HepG2 (cell line): ENCODE measurements around the gene P2RY12. TPM values are rescaled to one million over a fixed set of nuclear protein-coding genes. Genes with fewer than 3 reads are reported as not detected.

Experiments used
- ATAC-seq: fragments of 200-7000 bp; cut with Tn5 transposase; 3 replicates; pipeline ENCODE4 v1.9.1; 2020; ENCODE audit warnings: mild to moderate bottlenecking, moderate library complexity
- BruUV-seq: library from RNA; stranded (reverse); fragments of 400-500 nt; replicated peaks from 2 replicates; lab custom pipeline; 2021; lab: Mats Ljungman, UMichigan
- CTCF ChIA-PET: fragments of 300-600 bp; formaldehyde crosslinking; extraction: SDS; loops from one replicate; lab custom pipeline; 2021; ENCODE audit warnings: low total read pairs, inconsistent platforms, low intra/inter-chr PET ratio; lab: Yijun Ruan, JAX
- POLR2A ChIA-PET: fragments of 350-600 bp; sonication (Branson Sonifier 250); formaldehyde crosslinking; loops from one replicate; lab custom pipeline; 2020; ENCODE audit warnings: antibody characterized with exemption, inconsistent platforms; lab: Yijun Ruan, JAX
- DNase-seq: peaks from one replicate; pipeline ENCODE4 v3.0.0-alpha.2; 2015; ENCODE audit warnings: low spot score
- FAIRE-seq: peaks from 3 replicates; lab custom pipeline; 2011; peaks lifted over from hg19 to GRCh38; lab: Jason Lieb, UNC
- H2AFZ ChIP-seq: one replicate; pipeline ENCODE4 v1.6.1; 2011; ENCODE audit warnings: low read length, inconsistent platforms
- H3K27ac ChIP-seq: fragments of 300-600 bp; 3 replicates; pipeline ENCODE4 v1.8.0; 2011; ENCODE audit warnings: mixed run types, mild to moderate bottlenecking, mixed read lengths, low read length, inconsistent platforms; ENCODE audit not compliant: insufficient read depth; ENCODE audit errors: extremely low read length
- H3K27me3 ChIP-seq, 2 experiments: fragments of 200-600 bp in 1 of 2; 2 replicates in 1 of 2; 3 replicates in 1 of 2; pipeline versions ENCODE4 v1.6.0 to v1.8.0; 2011; ENCODE audit warnings: low read length in 2 of 2, mild to moderate bottlenecking in 2 of 2, moderate library complexity in 2 of 2, inconsistent platforms in 1 of 2; ENCODE audit not compliant: insufficient read depth in 2 of 2, control insufficient read depth in 1 of 2
- H3K36me3 ChIP-seq, 2 experiments: fragments of 200-600 bp in 1 of 2; replicated peaks in 1 of 2; 2 replicates in 1 of 2; 3 replicates in 1 of 2; pipeline versions ENCODE4 v1.5.1 to v1.8.0; 2011; ENCODE audit warnings: low read length in 2 of 2, inconsistent platforms in 1 of 2; ENCODE audit not compliant: insufficient read depth in 2 of 2, control insufficient read depth in 1 of 2
- H3K4me1 ChIP-seq: 2 replicates; pipeline ENCODE4 v1.5.1; 2012; ENCODE audit warnings: low read length, inconsistent platforms; ENCODE audit not compliant: insufficient read depth
- H3K4me2 ChIP-seq: 2 replicates; pipeline ENCODE4 v1.6.0; 2011; ENCODE audit warnings: low read depth, low read length, inconsistent platforms
- H3K4me3 ChIP-seq, 3 experiments: fragments of 200-600 bp in 1 of 3; sonication (generic), shearing (Covaris generic) in 1 of 3; replicated peaks in 1 of 3; 2 replicates each; pipeline ENCODE4 v1.5.1; 2011 to 2016; ENCODE audit warnings: low read length in 3 of 3, inconsistent platforms in 2 of 3, low read depth in 2 of 3, mild to moderate bottlenecking in 2 of 3, control low read depth in 1 of 3, mixed read lengths in 1 of 3; ENCODE audit not compliant: insufficient read depth in 1 of 3
- H3K79me2 ChIP-seq: one replicate; pipeline ENCODE4 v1.6.1; 2011; ENCODE audit warnings: low read length, inconsistent platforms; ENCODE audit not compliant: insufficient read depth
- H3K9ac ChIP-seq: 2 replicates; pipeline ENCODE4 v1.6.0; 2011; ENCODE audit warnings: mild to moderate bottlenecking, low read depth, low read length, inconsistent platforms; ENCODE audit not compliant: insufficient read depth
- H3K9me3 ChIP-seq: 2 replicates; pipeline ENCODE4 v1.5.1; 2012; ENCODE audit warnings: mild to moderate bottlenecking, low read length
- H4K20me1 ChIP-seq: 2 replicates; pipeline ENCODE4 v1.6.0; 2011; ENCODE audit warnings: inconsistent platforms, mild to moderate bottlenecking, low read length, moderate library complexity; ENCODE audit not compliant: insufficient read depth
- BCL6 ChIP-seq: IDR thresholded peaks from 2 replicates; pipeline ENCODE4 v1.6.1; 2016; ENCODE audit warnings: missing genetic modification reagents, missing compliant biosample characterization
- IRX3 ChIP-seq: sonication (generic); formaldehyde crosslinking; IDR thresholded peaks from 2 replicates; pipeline ENCODE4 v1.8.1; 2023; ENCODE audit warnings: mild to moderate bottlenecking, low read depth, missing genetic modification reagents, borderline replicate concordance
- NR1H2 ChIP-seq: sonication (generic); formaldehyde crosslinking; IDR thresholded peaks from 2 replicates; pipeline ENCODE4 v1.8.1; 2022; ENCODE audit warnings: low read depth, missing genetic modification reagents, borderline replicate concordance
- SP140L ChIP-seq: sonication (generic); formaldehyde crosslinking; IDR thresholded peaks from 2 replicates; pipeline ENCODE4 v1.4.0; 2020; ENCODE audit warnings: missing genetic modification reagents, borderline replicate concordance
- SRSF4 ChIP-seq: fragments of 200-400 bp; formaldehyde crosslinking; IDR thresholded peaks from one replicate; pipeline ENCODE4 v1.6.1; 2018; ENCODE audit warnings: mild to moderate bottlenecking, low read depth, low read length, moderate library complexity; ENCODE audit not compliant: poor library complexity, severe bottlenecking
- TGIF2 ChIP-seq: IDR thresholded peaks from 2 replicates; pipeline ENCODE4 v1.6.1; 2016; ENCODE audit warnings: control low read depth, missing compliant biosample characterization
- TSC22D2 ChIP-seq: sonication (generic); formaldehyde crosslinking; IDR thresholded peaks from 2 replicates; pipeline ENCODE4 v1.5.1; 2020; ENCODE audit warnings: missing genetic modification reagents, mild to moderate bottlenecking, borderline replicate concordance
- ZBTB1 ChIP-seq: sonication (generic); formaldehyde crosslinking; IDR thresholded peaks from 2 replicates; pipeline ENCODE4 v1.4.0; 2020; ENCODE audit warnings: missing genetic modification reagents, borderline replicate concordance
- ZNF253 ChIP-seq: sonication (generic); formaldehyde crosslinking; IDR thresholded peaks from 2 replicates; pipeline ENCODE4 v1.8.0; 2022; ENCODE audit warnings: mild to moderate bottlenecking, missing genetic modification reagents, borderline replicate concordance
- ZNF282 ChIP-seq: fragments of 450-650 bp; IDR thresholded peaks from 2 replicates; pipeline ENCODE4 v1.6.1; 2018; ENCODE audit not compliant: partially characterized antibody
- ZNF382 ChIP-seq: sonication (generic); formaldehyde crosslinking; IDR thresholded peaks from 2 replicates; pipeline ENCODE4 v1.5.0; 2020; ENCODE audit warnings: missing genetic modification reagents, mild to moderate bottlenecking, borderline replicate concordance
- ZNF672 ChIP-seq: sonication (generic); formaldehyde crosslinking; IDR thresholded peaks from 2 replicates; pipeline ENCODE4 v1.8.1; 2022; ENCODE audit warnings: missing genetic modification reagents
- ZNF7 ChIP-seq: IDR thresholded peaks from 2 replicates; pipeline ENCODE4 v1.6.1; 2016; ENCODE audit warnings: missing biosample characterization, missing genetic modification reagents
- WGBS: methylation state at CpG from one replicate; pipeline ENCODE4 v1.1.6; 2017; ENCODE audit warnings: low lambda C conversion rate; 5-methylcytosine and 5-hydroxymethylcytosine counted together
- in situ Hi-C: cut with HindIII; loops from 2 replicates; pipeline ENCODE4 v1.10.0; 2017; ENCODE audit warnings: low pct_unique_long_range_greater_than_20kb; ENCODE audit not compliant: extremely low pct_ligation_motif_present
- intact Hi-C: fragments of 100-400 bp; cut with micrococcal nuclease; formaldehyde crosslinking; loops from one replicate; pipeline ENCODE4 v1.10.0; 2022; ENCODE audit not compliant: unreplicated experiment
- polyA plus RNA-seq, 8 experiments: library from polyadenylated mRNA; depleted of rRNA in 3 of 8; stranded (reverse) in 7 of 8; unstranded in 1 of 8; fragments of >200 nt; fragmentation: Illumina TruSeq in 4 of 8; extraction: Trizol in 4 of 8; gene quantifications; 2 replicates each; pipeline versions ENCODE4 v1.2.1 to v1.2.3, GENCODE V29; 2011 to 2016; ENCODE audit warnings: low read depth in 4 of 8, missing spikeins in 1 of 8, mixed read lengths in 1 of 8; ENCODE audit not compliant: insufficient read depth in 1 of 8
- total RNA-seq, 5 experiments: library from RNA; depleted of rRNA; stranded (reverse); fragments of >200 nt; fragmentation: Illumina TruSeq; extraction: Trizol; gene quantifications; 2 replicates each; pipeline ENCODE4 v1.2.3, GENCODE V29; 2016; ENCODE audit warnings: low read depth in 1 of 5
- TF ChIP-seq, protein P1 (sequence below): sonication (generic); formaldehyde crosslinking; IDR thresholded peaks from 2 replicates; pipeline ENCODE4 v1.4.0; 2020; ENCODE audit warnings: low read depth, mild to moderate bottlenecking, missing genetic modification reagents
- TF ChIP-seq, protein P2 (sequence below): sonication (generic); formaldehyde crosslinking; IDR thresholded peaks from 2 replicates; pipeline ENCODE4 v1.4.0; 2020; ENCODE audit warnings: missing genetic modification reagents

P2RY12 gene
- total and polyA plus RNA-seq, 2 of the 13 experiments (the other 11 are each of a cell fraction or from before 2014, with no cell fraction given): not detected

DNA sequence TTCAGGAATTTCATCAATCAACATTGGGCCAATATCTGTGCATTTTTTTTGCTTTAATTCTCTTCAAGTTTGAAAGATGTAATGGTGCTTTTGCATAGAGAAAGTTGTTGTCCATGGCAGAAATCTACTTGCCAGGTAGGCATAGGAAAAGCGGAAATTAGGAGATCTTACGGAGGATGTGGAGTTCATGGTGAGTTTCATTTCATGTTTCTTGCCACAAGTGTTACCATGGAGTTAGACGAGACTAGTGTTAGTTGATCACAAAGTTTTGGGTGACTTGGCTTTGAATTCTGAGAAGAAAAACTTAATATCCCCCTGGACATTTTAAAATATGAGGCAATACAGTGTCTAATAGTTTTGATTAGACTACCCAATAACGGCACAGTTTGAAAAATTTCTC, 54.2 kb downstream of the P2RY12 start:
- Histone ChIP-seq H3K36me3 (no peaks in the 10 kb centered on the region), H3K9me3 (no peaks in the 10 kb centered on the region), H3K9ac (no peak overlapping the region), H3K27ac (no peak overlapping the region), H2AFZ (no peak overlapping the region), H3K27me3 (no peaks in the 10 kb centered on the region), H3K4me1 (no peaks in the 10 kb centered on the region), H4K20me1 (no peaks in the 10 kb centered on the region), H3K4me2 (no peak overlapping the region), H3K4me3 (no peak overlapping the region), H3K79me2 (no peaks in the 10 kb centered on the region)
- ATAC-seq (no peak), DNase-seq (no peak), FAIRE-seq (no peak)
- WGBS: 22% methylated on average over 4 of the region's 4 CpGs
- intact Hi-C loops: no loop called here
- POLR2A ChIA-PET: no interaction called here
- TF ChIP-seq SRSF4: no peak
- TF ChIP-seq SP140L (CRISPR knock-in tag): no peak
- no peak for TF ChIP-seq NR1H2 (CRISPR knock-in tag)
- TF ChIP-seq ZBTB1 (CRISPR knock-in tag): no peak
- no peak for TF ChIP-seq IRX3
- no peak for TF ChIP-seq ZNF253
- no peak for TF ChIP-seq ZNF672
- in situ Hi-C loops: no loop called here
- no TSS peak for BruUV-seq
- CTCF ChIA-PET: no interaction called here

- POLR2A ChIA-PET: no interaction called here
- H3K4me3 ChIP-seq: no peak within 1 kb of the TSS
Measured at GRCh38 chr3:151329363-151329762, 55.2 kb downstream of the P2RY12 start, which contains the start of gene P2RY13. P2RY13 (minus strand) TSS chr3:151329549; CDS start chr3:151329528, 21 bp downstream.

More at GRCh38 chr3:151329363-151329762, 55.2 kb downstream of the P2RY12 start, which contains the start of gene P2RY13:
- no peak within 1 kb of the TSS for H2AFZ ChIP-seq
- no peak for FAIRE-seq
- no TSS peak for BruUV-seq
- H4K20me1 ChIP-seq: no peaks in the 10 kb centered on the region
- TF ChIP-seq TSC22D2 (CRISPR knock-in tag) (no peak), BCL6 (CRISPR knock-in tag) (no peak), ZNF382 (CRISPR knock-in tag) (no peak), ZNF282 (no peak), ZNF7 (CRISPR knock-in tag) (no peak), TGIF2 (CRISPR knock-in tag) (no peak)
- TF ChIP-seq, protein P1, sequence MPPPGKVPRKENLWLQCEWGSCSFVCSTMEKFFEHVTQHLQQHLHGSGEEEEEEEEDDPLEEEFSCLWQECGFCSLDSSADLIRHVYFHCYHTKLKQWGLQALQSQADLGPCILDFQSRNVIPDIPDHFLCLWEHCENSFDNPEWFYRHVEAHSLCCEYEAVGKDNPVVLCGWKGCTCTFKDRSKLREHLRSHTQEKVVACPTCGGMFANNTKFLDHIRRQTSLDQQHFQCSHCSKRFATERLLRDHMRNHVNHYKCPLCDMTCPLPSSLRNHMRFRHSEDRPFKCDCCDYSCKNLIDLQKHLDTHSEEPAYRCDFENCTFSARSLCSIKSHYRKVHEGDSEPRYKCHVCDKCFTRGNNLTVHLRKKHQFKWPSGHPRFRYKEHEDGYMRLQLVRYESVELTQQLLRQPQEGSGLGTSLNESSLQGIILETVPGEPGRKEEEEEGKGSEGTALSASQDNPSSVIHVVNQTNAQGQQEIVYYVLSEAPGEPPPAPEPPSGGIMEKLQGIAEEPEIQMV (CRISPR knock-in tag): no peak
- TF ChIP-seq, protein P2, sequence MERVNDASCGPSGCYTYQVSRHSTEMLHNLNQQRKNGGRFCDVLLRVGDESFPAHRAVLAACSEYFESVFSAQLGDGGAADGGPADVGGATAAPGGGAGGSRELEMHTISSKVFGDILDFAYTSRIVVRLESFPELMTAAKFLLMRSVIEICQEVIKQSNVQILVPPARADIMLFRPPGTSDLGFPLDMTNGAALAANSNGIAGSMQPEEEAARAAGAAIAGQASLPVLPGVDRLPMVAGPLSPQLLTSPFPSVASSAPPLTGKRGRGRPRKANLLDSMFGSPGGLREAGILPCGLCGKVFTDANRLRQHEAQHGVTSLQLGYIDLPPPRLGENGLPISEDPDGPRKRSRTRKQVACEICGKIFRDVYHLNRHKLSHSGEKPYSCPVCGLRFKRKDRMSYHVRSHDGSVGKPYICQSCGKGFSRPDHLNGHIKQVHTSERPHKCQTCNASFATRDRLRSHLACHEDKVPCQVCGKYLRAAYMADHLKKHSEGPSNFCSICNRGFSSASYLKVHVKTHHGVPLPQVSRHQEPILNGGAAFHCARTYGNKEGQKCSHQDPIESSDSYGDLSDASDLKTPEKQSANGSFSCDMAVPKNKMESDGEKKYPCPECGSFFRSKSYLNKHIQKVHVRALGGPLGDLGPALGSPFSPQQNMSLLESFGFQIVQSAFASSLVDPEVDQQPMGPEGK (CRISPR knock-in tag): no peak
- TF ChIP-seq, all 625 proteins: peak for 0
- CTCF ChIA-PET: no interaction called here
- intact Hi-C loops (no loop called here), in situ Hi-C loops (no loop called here)
- ATAC-seq (no peak), DNase-seq (no peak)
- no peak within 1 kb of the TSS for H3K4me2 ChIP-seq
- H3K79me2 ChIP-seq: no peaks in the 10 kb centered on the region
- no peak within 1 kb of the TSS for H3K9ac ChIP-seq
- no peaks in the 10 kb centered on the region for H3K9me3 ChIP-seq
- no peaks in the 10 kb centered on the region for H3K27me3 ChIP-seq
- no peaks in the 10 kb centered on the region for H3K36me3 ChIP-seq
- H3K4me1 ChIP-seq: no peaks in the 10 kb centered on the region
- no peak within 1 kb of the TSS for H3K27ac ChIP-seq
- WGBS: 43% methylated on average over 1 of the region's 1 CpG
